ENCODE measurements around the gene FOCAD. TPM values are rescaled to one million over a fixed set of nuclear protein-coding genes. Genes with fewer than 3 reads are reported as not detected.

The FOCAD gene
- total RNA-seq, 1 donor = 80.3 TPM

DNA sequence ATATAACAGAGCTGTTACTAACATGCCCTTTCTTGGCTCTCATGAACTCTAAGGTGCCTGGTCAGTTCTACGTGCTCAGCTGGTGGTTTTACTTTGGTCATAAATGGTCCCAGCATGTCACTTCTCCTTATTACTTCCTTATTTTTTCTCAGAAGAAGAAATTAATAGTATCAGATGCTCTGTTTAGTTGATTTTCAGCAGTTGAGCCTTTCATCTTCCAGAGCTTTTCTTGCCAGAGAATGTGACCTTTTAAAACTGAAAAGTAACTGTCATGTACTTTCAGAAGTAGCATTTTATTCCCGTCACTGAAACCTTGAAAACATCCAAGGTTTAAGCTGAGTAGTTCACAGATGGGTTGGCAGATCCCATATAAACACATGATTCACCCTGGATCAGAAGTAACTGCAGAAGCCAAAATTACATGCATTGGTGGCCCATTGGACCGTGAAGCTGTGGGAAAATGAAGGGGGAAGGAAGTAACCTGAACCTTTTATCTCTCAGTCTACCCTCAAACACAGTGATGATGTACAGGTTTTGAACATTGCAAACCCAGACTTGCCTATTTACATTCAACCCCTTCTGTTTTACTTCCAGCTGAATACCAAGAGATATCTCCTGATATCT, 296.9 kb downstream of the FOCAD start:
- DNase-seq (ENCODE audit: low read depth) = peak; percentile 84
- TF ChIP-seq, protein P1, sequence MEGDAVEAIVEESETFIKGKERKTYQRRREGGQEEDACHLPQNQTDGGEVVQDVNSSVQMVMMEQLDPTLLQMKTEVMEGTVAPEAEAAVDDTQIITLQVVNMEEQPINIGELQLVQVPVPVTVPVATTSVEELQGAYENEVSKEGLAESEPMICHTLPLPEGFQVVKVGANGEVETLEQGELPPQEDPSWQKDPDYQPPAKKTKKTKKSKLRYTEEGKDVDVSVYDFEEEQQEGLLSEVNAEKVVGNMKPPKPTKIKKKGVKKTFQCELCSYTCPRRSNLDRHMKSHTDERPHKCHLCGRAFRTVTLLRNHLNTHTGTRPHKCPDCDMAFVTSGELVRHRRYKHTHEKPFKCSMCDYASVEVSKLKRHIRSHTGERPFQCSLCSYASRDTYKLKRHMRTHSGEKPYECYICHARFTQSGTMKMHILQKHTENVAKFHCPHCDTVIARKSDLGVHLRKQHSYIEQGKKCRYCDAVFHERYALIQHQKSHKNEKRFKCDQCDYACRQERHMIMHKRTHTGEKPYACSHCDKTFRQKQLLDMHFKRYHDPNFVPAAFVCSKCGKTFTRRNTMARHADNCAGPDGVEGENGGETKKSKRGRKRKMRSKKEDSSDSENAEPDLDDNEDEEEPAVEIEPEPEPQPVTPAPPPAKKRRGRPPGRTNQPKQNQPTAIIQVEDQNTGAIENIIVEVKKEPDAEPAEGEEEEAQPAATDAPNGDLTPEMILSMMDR (IDR thresholded peaks at IDR 0.05; ENCODE audit: insufficient read depth, low read length) = no peak
- H3K4me3 ChIP-seq (ENCODE audit: low read depth, low read length) = no peak overlapping the region

DNA sequence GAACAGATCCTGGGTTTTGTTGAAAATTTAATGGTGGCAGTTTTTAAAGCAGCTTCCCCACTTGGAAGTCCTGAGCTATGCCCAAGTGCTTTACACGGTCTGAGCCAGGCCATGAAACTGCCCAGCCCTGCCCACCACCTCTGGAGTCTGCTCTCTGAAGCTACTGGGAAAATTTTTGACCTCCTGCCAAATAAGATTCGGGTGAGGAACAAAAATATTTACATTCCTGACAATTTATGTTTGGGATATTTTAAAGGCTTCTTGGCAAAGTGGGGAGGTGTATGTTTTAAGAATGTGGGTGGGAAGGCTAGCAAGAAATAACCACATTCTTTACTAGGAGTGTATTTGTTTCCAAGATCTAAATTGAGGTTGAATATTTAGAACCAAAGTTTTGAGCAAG, 297.4 kb downstream of the FOCAD start:
- DNase-seq (ENCODE audit: low read depth) = peak; percentile 92
- H3K4me3 ChIP-seq (ENCODE audit: low read depth, low read length) = no peak overlapping the region
- TF ChIP-seq, protein P1 (IDR thresholded peaks at IDR 0.05; ENCODE audit: insufficient read depth, low read length) = no peak

DNA sequence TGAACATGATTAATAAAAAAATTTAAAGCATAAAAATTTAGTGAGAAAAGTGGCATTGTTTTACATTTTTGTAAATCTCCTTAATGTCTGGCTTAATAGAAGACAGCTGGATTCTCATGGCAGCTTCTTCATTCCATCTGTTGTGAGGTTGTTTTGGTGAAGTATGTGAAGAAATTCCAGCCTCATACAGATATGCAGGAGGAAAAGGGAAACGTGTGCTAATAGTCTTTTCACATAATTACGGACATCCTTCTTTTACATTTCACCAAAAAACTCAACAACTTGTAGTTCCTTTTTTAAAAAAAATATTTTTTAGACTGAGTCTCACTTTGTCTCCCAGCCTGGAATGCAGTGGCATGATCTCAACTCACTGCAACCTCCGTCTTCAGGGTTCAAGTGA, 300.4 kb downstream of the FOCAD start:
- no peak overlapping the region for H3K4me3 ChIP-seq (ENCODE audit: low read depth, low read length)
- TF ChIP-seq, protein P1 (IDR thresholded peaks at IDR 0.05; ENCODE audit: insufficient read depth, low read length) = no peak
- peak; percentile 16 for DNase-seq (ENCODE audit: low read depth)

DNA sequence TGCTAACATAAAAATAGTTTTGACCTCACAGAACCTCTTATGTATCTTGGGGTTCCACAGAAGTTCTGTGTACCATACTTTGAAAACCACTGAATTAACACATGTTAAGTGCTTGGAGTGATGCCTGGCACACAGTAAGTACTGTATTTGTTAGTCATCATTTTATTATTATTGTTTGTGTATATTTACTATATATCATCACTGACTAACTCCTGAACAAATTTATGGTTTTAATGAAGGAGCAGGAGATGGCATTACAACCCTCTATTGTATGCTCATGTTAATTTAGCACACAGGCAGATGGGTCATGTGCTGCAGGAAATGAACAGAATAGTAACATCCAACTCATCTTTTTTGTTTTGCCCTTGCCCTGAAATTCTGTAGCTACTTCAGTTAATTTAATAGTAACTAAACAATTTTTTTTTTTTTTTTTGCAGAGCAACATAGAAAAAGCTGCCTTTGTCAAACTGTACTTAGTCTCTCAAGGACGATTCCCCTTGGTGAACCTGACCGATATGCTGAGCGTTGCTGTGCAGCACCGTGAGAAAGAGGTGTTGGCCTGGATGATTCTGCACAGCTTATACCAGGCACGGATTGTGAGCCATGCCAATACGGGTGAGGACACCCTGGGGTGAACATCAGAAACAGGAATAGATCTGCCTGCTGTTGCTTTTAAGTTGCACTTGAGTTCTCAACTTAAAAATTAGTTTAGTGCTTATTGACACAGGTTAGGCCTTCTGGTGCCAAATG, 302.0 kb downstream of the FOCAD start:
- H3K4me3 ChIP-seq (ENCODE audit: low read depth, low read length) = no peak overlapping the region

DNA sequence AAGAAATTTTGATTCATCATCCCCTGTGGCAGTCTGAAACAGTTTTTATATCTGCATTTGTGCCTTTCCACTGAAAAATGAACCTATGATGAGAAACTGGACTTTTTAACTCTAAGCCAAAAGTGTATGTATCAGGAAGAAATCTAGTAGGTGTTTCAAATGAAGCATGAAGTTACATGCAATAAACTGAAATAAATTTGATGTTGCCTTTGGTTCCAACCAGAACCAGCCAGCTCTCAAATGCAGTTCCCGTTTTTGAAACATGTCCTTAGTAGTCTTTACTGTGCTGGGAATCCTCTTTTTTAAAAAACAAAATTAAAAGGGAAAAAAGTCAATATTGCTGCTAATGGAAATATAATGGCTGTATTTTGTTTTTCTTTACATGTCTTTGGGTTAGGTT, 303.5 kb downstream of the FOCAD start:
- DNase-seq (ENCODE audit: low read depth) = no peak
- H3K4me3 ChIP-seq (ENCODE audit: low read depth, low read length) = no peak overlapping the region
- TF ChIP-seq, protein P1 (IDR thresholded peaks at IDR 0.05; ENCODE audit: insufficient read depth, low read length) = no peak

More for the DNA sequence above, 302.0 kb downstream of the FOCAD start:
- DNase-seq (ENCODE audit: low read depth) = no peak
- TF ChIP-seq, protein P1 (IDR thresholded peaks at IDR 0.05; ENCODE audit: insufficient read depth, low read length) = no peak

DNA sequence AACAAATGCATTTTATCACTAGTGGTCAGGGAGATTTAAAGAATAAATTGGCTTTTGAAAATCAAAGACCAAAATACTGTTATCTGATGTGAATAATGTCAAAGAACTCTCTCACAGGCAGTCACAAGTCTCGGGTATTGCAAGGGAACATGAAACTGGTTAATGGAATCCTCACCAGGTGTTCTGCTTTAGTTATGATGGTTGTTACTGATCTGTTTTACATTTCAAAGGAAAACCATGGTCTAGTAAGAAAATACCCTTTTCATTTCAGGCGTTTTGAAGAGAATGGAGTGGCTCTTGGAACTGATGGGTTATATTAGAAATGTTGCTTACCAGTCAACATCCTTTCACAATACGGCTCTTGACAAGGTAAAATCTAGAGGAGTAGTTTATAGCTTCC, 304.0 kb downstream of the FOCAD start:
- TF ChIP-seq, protein P1 (IDR thresholded peaks at IDR 0.05; ENCODE audit: insufficient read depth, low read length) = no peak
- H3K4me3 ChIP-seq (ENCODE audit: low read depth, low read length) = no peak overlapping the region
- DNase-seq (ENCODE audit: low read depth) = peak; percentile 2

Measured in fibroblast of the aortic adventitia (primary cell).